Lung (tissue), 12 donors: ENCODE measurements around the gene OPA1. TPM values are rescaled to one million over a fixed set of nuclear protein-coding genes. Genes with fewer than 3 reads are reported as not detected.

Experiments used
- ATAC-seq: fragments of 200-7000 bp; cut with Tn5 transposase; one replicate; pipeline ENCODE4 v1.9.1; 2020; ENCODE audit warnings: moderate number of reproducible peaks; ENCODE audit not compliant: insufficient read depth, low FRiP score
- DNase-seq, 3 donors: peaks; one replicate each; pipeline ENCODE4 v3.0.0-alpha.2; 2013 to 2017
- H3K27ac ChIP-seq, 2 donors: one replicate each; pipeline ENCODE4 v1.5.1; 2013; ENCODE audit warnings: mild to moderate bottlenecking in 2 of 2, moderate library complexity in 2 of 2, control low read depth in 1 of 2, inconsistent platforms in 1 of 2, low read depth in 1 of 2, low read length in 1 of 2
- H3K27me3 ChIP-seq, 3 donors: one replicate each; pipeline ENCODE4 v1.5.1; 2013; ENCODE audit warnings: low read length in 2 of 3; ENCODE audit not compliant: control insufficient read depth in 3 of 3, insufficient read depth in 3 of 3
- H3K36me3 ChIP-seq, 4 donors: one replicate each; pipeline ENCODE4 v1.5.1; 2013; ENCODE audit warnings: low read length in 4 of 4, mild to moderate bottlenecking in 1 of 4, moderate library complexity in 1 of 4; ENCODE audit not compliant: control insufficient read depth in 4 of 4, insufficient read depth in 4 of 4
- H3K4me1 ChIP-seq, 5 donors: one replicate each; pipeline ENCODE4 v1.5.1; 2013; ENCODE audit warnings: low read length in 5 of 5, mild to moderate bottlenecking in 2 of 5, moderate library complexity in 1 of 5; ENCODE audit not compliant: control insufficient read depth in 5 of 5, insufficient read depth in 5 of 5
- H3K4me3 ChIP-seq: one replicate; pipeline ENCODE4 v1.5.1; 2013; ENCODE audit warnings: mild to moderate bottlenecking, control low read depth, moderate library complexity
- H3K9ac ChIP-seq, 2 donors: one replicate each; pipeline ENCODE4 v1.5.1; 2013; ENCODE audit warnings: low read length in 2 of 2, control low read depth in 1 of 2; ENCODE audit not compliant: insufficient read depth in 1 of 2
- H3K9me3 ChIP-seq, 4 donors: one replicate each; pipeline ENCODE4 v1.5.1; 2013; ENCODE audit warnings: low read length in 3 of 4, mild to moderate bottlenecking in 1 of 4, moderate library complexity in 1 of 4; ENCODE audit not compliant: control insufficient read depth in 4 of 4, insufficient read depth in 3 of 4
- WGBS, 2 donors: extraction: QIAGEN DNeasy Blood & Tissue Kit; methylation state at CpG; one replicate each; pipeline ENCODE4 v1.1.7; 2013; 5-methylcytosine and 5-hydroxymethylcytosine counted together
- polyA plus RNA-seq, 2 donors: library from polyadenylated mRNA; stranded (reverse); fragments of 200-250 nt; gene quantifications; one replicate each; pipeline ENCODE4 v1.2.1, GENCODE V29; 2013
- total RNA-seq, 2 donors: library from RNA; depleted of rRNA in 1 of 2; stranded (reverse); fragments of >200 nt in 1 of 2; gene quantifications; one replicate each; pipeline ENCODE4 v1.2.1, GENCODE V29; 2014 to 2021
- TF ChIP-seq, protein P1 (sequence below): IDR thresholded peaks from 2 replicates; pipeline ENCODE4 v1.5.1; 2012; ENCODE audit warnings: mild to moderate bottlenecking; ENCODE audit errors: control extremely low read depth, extremely low read depth
- donor health status: control.
- donor health status: control.
- donor health status: Bipolar disorder and iron deficiency.
- donor health status: healthy.
- donor health status: DM: yes; HTN: yes; CAD: no.

The OPA1 gene
- total and polyA plus RNA-seq, 4 donors: 8.8 to 54.2 (median 29.0) TPM

DNA sequence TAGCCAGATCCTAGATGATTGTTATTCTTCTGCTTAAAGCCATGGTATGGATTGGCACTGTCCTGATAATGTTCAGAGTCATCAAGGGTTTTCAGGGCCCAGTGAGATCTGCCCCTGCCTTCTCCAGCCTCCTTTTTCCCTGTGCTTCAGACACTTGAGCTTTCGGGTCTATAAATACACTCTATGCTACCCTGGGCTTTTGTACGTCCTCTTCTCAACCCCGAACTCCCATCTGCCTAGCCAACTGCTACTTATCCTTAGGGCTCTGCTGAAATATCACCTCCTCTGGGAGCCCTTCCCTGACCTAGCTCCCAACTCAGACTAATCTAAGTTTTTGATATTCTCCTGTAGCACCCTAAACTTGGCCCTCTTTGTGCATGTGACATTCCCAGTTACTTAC, 115.3 kb downstream of the OPA1 start:
- Histone ChIP-seq H3K4me3 (no peak overlapping the region), H3K27me3 (no peaks in the 10 kb centered on the region), H3K36me3 (no peaks in the 10 kb centered on the region), H3K9ac (no peak overlapping the region), H3K27ac (no peak overlapping the region), H3K4me1 (no peaks in the 10 kb centered on the region), H3K9me3 (peaks cover 0 to 2% (median 0%) of the 10 kb centered on the region in 4 donors)
- no peak for ATAC-seq
- 87 to 94% methylated on average over 3 of the region's 3 CpGs for WGBS, 2 donors
- no peak for DNase-seq
- TF ChIP-seq, protein P1, sequence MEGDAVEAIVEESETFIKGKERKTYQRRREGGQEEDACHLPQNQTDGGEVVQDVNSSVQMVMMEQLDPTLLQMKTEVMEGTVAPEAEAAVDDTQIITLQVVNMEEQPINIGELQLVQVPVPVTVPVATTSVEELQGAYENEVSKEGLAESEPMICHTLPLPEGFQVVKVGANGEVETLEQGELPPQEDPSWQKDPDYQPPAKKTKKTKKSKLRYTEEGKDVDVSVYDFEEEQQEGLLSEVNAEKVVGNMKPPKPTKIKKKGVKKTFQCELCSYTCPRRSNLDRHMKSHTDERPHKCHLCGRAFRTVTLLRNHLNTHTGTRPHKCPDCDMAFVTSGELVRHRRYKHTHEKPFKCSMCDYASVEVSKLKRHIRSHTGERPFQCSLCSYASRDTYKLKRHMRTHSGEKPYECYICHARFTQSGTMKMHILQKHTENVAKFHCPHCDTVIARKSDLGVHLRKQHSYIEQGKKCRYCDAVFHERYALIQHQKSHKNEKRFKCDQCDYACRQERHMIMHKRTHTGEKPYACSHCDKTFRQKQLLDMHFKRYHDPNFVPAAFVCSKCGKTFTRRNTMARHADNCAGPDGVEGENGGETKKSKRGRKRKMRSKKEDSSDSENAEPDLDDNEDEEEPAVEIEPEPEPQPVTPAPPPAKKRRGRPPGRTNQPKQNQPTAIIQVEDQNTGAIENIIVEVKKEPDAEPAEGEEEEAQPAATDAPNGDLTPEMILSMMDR: no peak

DNA sequence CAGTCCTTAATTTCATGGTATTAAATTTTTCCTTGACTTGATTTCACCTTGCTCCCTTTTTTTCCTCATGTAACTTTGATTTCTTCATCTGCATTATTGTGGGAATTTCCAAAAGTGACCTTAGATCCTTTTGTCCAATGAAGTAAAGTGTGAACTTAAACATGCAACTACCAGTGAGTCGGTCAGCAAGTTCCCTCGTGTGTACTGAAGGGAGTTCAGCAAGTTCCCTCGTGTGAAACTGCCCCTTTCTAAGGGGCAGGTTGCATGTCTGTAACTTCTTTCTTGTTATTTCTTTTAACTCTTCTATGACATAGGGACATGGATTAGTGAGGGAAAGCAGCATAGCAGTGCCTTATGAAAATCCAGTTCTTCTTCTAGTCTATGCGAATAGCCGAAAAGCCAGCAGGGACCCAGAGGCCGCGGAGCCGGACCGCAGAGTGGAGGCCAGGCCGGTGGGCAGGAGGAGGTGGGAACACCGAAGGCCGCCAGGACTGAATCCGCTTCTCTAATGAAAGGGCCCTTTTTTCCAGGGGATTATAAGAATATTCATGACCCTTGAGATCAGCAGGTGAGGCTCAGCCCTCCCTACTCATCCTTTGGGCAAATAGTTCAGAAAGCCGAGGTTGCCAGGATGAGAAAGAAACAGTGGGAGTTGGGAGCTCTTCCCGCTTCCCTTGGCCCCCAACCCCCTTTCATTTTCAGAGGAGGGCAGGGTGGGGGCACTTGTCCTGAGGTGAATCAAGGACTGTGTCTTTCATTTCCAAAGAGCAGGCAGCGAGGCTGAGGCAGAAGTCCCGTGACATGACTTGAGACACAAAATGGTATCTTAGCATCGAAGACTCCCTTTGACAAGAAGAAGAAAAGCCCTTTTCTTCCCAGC, 117.5 kb downstream of the OPA1 start:
- H3K9me3 ChIP-seq: peaks cover 0 to 10% (median 4%) of the 10 kb centered on the region in 4 donors
- TF ChIP-seq, protein P1: no peak
- ATAC-seq (no peak), DNase-seq (no peak)
- H3K4me1 ChIP-seq: no peaks in the 10 kb centered on the region
- H3K4me3 ChIP-seq: no peak overlapping the region
- 86 to 90% methylated on average over 18 of the region's 18 CpGs for WGBS, 2 donors
- no peaks in the 10 kb centered on the region for H3K27me3 ChIP-seq
- no peak overlapping the region for H3K9ac ChIP-seq
- no peak overlapping the region for H3K27ac ChIP-seq
- no peaks in the 10 kb centered on the region for H3K36me3 ChIP-seq

DNA sequence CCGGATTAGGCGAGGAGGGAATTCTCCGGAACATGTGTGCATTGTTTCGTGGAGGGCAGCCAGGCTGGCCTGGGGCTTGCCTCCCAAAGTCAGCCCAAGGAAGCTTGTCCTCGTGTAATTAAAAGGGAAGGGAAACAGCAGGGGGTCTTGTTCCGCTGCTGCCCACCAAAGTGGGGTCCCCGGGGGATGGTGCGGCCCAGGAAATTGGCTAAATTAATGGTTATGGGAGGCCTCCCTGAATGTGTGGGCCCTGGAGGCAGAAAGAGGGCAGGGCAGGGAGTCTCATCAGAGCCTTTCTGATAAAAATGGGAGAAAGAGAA, 118.1 kb downstream of the OPA1 start:
- Histone ChIP-seq H3K27ac (no peak overlapping the region), H3K4me3 (no peak overlapping the region), H3K4me1 (no peaks in the 10 kb centered on the region), H3K36me3 (no peaks in the 10 kb centered on the region), H3K9me3 (peaks cover 0 to 10% (median 4%) of the 10 kb centered on the region in 4 donors), H3K27me3 (no peaks in the 10 kb centered on the region), H3K9ac (no peak overlapping the region)
- WGBS, 2 donors: 91 to 93% methylated on average over 8 of the region's 8 CpGs
- no peak for DNase-seq
- TF ChIP-seq, protein P1: no peak
- no peak for ATAC-seq
